Activated CD8-positive, alpha-beta memory T cell treated with anti-CD3 and anti-CD28 coated beads for 36 hours (primary cell): ENCODE measurements around the gene AKAP8. TPM values are rescaled to one million over a fixed set of nuclear protein-coding genes. Genes with fewer than 3 reads are reported as not detected.

ENCODE experiments used
- CTCF ChIA-PET: fragments of 350-600 bp; sonication (Branson Sonifier 250); formaldehyde crosslinking; loops from one replicate; lab custom pipeline; 2021; ENCODE audit warnings: antibody characterized with exemption; lab: Charles Lee
- POLR2A ChIA-PET: fragments of 350-600 bp; sonication (Branson Sonifier 250); formaldehyde crosslinking; loops from one replicate; lab custom pipeline; 2021; ENCODE audit warnings: antibody characterized with exemption; lab: Charles Lee
- total RNA-seq, 2 experiments: library from RNA; stranded (reverse); gene quantifications; one replicate each; pipeline ENCODE4 v1.2.3, GENCODE V29; 2021

AKAP8 gene
- total RNA-seq: 10 to 100 TPM; 48.4 to 51.7 TPM

DNA sequence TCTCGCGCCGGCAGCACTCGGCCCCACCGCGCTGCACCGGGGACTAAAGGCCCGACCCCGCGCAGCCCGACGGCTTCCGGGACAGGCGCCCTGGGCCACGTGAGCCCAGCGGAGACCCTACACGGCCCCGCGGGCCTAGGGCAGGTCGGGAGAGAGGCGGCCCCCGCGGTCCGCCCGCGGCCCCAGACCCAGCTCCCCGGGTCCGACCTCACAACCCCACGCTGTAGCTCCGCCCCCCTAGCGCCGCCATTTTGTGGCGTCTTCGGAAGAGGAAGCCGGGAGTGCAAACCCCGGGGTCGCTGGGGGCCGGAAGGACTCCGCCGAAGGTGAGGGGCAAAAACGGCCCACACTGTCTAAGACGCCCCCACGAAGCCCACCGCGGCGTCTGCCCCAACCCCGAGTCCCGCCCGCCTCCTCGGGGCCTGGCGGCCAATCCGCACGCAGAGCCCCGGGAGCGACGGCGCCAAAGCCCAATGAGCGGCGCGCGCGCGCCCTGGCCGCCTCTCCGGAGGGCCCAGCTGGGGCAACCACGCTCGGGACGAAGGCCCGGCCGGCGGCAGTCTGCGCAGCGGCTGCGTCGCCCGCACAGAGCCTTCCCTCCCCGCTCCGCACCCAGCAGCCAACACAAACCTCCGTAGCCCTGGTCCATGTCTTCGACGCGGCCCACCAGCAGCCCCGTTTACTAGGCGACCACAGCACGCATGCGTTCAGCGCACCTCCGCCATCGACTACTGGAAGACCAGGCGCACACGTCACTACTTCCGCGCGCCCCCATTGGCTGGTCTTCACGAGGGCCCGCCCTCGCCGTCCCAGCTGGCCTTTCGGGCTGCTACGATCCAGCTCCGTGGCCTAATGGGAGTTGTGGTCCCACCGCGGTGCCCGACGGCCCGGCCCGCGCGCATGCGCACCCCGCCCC lies at the start of gene AKAP8:
AKAP8 (minus strand) TSS at position 705 of the 916 bp plus-strand sequence; CDS start at position 649, 56 bp downstream.
- ChIA-PET POLR2A (interaction anchor here (0.5 to 2.9 kb wide), 16 partner anchors 9 to 177 kb away, joined by 3 to 20 read pairs (median 5); partner anchors contain the start of genes AKAP8L and BRD4), CTCF (interaction anchor here (0.8 to 2.3 kb wide), 9 partner anchors 20 to 255 kb away, joined by 3 to 11 read pairs (median 4); partner anchors contain the start of genes AKAP8L and BRD4)

DNA sequence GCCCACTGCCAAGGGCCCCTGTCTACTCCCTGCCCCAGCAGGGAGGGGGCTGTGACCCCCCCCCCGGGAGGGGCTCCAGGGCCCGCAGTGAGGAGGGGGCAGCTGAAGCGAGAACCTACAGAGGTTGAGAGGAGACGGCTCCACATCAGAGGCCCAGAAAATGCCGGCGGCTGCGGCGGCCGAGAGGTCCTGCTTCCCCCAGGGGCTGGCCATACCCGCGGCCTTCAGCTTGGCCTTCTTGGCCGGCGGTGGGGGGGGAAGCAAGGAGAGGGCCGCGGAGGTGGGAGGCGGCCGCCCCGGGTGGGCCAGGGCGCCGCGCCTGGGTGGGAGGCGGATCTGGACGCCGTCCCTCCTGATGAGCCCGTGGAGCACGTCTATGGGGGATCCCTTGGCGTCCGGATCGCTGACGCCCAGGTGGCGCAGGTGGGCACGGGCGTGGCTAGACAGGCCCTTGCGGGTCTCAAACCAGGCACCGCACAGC lies 48.4 kb upstream of the AKAP8 start:
- CTCF ChIA-PET: interaction anchor here (2.2 kb wide), 1 partner anchor 128 kb away, joined by 5 read pairs; no protein-coding TSS in a partner anchor

DNA sequence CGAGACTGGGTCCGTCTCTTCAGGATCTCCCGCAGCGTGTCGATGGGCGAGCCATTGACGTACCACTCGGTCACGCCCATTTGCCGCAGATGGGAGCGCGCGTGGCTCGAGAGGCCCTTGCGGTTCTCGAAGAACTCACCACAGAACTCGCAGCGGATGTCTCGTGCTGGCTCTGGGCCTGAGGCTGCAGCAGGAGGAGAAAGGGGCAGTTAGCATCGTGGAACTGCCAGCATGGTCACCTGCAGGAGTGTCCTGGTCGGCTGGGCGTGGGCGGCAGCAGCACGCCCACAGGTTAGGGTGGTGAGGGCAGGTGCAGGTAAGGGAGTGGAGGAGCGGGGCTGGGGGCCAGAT lies 47.7 kb upstream of the AKAP8 start:
- POLR2A ChIA-PET: no interaction called here
- CTCF ChIA-PET: interaction anchor here (2.2 kb wide), 1 partner anchor 128 kb away, joined by 5 read pairs; no protein-coding TSS in a partner anchor

More for the DNA sequence above, 48.4 kb upstream of the AKAP8 start:
- POLR2A ChIA-PET: no interaction called here

DNA sequence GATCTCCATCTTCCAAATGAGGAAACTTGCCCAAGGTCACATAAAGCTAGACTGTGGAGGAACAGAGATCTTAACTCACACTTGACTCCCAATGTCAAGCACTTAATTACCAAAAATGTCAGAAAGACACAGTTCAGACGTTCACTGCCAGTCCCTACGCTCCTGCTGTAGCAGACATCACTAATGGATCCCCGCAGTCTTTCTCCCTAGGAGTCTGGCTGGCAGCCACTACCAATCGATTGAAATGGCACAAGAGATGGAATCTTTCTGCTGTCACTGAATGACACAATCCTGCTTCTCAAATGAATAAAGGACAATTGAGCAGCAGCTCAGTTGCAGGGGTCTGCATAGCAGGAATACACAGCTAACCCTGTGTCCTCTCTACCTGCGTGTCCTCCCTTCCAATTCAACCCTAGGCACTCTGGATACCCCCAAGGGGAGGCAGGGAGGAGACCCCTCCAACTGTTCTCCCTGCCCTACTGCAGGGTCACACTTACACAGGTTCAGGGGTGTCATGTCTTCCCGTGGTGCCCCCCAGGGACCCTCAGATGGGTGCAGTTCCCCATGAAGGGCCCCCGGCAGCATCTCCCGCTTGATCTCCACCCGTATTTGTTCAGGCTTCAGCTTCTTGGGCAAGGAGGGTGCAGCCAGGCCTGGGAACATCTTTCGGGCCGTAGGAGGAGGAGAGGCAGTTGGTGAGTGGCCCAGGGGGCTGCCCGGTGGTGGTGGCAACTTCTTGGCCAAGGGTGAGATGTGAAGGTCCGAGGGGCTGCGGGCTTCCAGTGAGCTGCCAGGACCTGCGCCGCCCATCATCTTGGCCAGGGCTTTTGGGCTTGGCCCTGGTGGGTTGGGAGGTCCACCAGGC lies 47.1 kb upstream of the AKAP8 start:
- POLR2A ChIA-PET: no interaction called here
- CTCF ChIA-PET: interaction anchor here (1.7 to 2.2 kb wide), 2 partner anchors 41 to 129 kb away, joined by 3 to 5 read pairs; no protein-coding TSS in a partner anchor

DNA sequence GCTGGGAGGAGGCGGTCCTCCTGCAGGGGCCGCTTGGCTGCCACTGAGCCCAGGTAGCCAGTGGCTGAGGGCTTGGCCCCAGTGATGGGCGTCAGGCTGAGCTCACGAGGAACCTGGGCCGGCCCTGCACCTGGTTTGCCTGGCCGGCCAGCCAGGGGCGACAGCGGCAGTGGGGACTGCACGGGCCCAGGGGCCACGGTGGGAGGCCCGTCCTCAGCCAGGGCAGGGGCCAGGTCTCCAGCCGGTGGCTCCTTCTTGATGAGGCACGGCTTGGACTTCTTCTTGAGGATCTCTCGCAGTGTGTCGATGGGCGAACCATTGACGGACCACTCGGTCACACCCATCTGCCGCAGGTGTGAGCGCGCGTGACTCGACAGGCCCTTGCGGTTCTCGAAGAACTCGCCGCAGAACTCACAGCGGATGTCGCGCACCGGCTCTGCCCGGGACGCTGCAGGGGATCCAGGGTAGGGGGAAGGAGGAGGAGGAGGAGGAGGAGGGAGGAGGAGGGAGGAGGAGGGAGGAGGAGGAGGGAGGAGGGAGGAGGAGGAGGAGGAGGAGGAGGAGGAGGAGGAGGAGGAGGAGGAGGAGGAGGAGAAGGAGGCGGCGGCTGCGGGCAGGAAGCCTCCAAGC lies 45.8 kb upstream of the AKAP8 start:
- ChIA-PET POLR2A (no interaction called here), CTCF (interaction anchor here (1.7 kb wide), 1 partner anchor 42 kb away, joined by 3 read pairs; no protein-coding TSS in a partner anchor)

DNA sequence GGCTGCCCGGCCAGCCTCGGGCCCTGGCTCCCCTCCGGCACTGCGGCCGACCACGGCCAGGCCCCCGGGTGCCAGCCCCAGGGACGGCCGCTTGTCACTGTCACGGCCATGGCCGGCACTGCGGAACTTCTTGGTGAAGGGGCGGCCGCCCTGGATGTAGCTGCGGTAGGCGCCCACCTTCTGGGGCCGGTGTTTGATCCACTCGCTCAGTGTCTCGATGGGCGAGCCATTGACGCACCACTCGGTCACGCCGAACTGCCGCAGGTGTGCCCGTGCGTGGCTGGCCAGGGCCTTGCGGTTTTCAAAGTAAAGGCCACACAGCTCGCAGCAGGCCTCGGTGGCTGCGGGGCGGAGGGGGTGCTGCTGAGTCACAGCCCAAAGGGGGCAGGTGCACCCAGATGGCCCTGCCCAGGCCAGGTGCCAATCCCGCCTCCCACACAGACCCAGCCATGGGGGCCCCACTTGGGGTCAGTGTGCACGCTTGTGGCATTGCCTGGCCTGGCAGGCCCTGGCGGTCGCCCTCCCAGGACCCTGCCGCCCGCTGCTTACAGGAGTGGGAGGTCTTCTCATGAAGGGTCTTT lies 45.2 kb upstream of the AKAP8 start:
- CTCF ChIA-PET: interaction anchor here (1.7 kb wide), 1 partner anchor 43 kb away, joined by 3 read pairs; no protein-coding TSS in a partner anchor
- POLR2A ChIA-PET: no interaction called here

DNA sequence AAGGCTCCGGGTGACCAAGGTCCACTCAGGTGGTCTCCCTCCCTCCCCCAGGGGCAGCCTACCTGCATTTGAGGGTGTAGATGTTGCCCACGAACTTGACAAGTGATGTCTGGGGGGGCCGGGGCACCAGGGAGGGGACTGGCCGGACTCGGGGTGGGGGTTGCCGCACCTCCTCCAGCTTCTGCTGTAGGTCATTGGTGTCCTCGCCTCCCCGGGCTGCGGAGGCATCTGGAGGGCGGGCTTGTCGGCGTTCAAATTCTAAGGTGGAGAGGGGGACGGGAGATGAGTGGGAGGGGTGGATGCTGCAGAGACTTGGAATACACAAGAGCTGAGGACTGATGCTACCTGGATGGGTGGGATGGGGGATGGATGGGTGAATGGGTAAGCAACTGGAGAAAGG lies 44.5 kb upstream of the AKAP8 start:
- POLR2A ChIA-PET: no interaction called here
- CTCF ChIA-PET: no interaction called here

DNA sequence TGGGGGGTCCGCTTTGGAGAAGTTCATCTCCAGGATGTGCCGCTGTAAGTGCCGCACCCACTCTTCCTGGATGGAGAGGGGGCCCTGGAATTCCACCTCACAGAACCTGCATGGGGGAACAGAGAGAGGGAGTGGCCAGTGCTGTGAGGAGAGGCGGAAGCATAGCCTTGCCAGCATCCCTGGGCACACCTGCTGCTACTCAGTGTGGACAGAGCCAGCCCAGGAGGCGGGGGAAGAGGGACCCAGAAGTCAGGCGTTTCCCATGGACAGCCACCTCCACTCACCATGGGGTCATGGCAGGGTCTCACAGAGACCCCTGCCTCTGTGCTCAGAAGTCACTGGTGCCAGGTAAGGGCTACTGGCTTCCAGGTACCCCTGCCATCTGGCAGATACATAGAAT lies 43.5 kb upstream of the AKAP8 start:
- ChIA-PET POLR2A (no interaction called here), CTCF (no interaction called here)

DNA sequence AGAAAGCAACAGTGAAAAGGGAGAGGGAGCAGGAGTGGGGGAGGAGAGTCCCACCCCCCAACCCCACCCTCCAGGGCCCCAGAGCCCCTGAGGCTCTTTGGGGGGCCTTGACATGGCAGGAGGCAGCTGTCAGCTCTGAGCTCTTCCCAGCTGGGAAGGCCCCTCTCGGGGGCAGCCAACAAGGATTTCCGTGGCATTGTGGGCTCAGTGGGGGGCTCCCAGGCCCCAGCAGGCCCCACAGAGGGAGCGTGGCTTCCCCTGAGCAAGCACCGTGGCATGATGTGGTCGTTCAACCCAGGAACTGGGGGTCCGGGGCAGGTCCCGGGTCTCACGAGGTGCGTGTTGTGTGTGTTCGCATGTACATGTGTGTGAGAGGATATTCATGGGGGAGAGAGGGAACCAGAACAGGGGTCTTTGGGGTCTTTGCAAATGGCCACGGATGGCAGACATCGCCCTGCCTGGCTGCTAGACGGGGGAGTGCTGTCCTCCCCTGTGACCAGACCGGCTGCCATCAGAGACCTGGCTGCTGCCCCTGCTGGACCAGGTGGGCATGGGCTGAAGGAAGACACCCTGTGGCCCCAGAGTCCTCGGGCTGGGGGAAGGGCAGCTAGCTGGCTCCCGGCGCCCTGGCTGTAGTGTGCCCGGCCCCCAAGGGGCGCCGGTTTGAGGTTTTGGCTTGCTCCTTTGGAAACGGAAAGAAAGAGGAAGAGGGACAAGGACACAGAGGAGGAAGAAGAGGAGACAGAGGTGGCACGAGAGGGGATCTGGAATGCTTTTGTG lies 42.9 kb upstream of the AKAP8 start:
- ChIA-PET CTCF (interaction anchor here (7.9 kb wide), 1 partner anchor 133 kb away, joined by 78 read pairs; no protein-coding TSS in a partner anchor), POLR2A (interaction anchor here (4.1 kb wide), 1 partner anchor 10 kb away, joined by 28 read pairs; no protein-coding TSS in a partner anchor)

DNA sequence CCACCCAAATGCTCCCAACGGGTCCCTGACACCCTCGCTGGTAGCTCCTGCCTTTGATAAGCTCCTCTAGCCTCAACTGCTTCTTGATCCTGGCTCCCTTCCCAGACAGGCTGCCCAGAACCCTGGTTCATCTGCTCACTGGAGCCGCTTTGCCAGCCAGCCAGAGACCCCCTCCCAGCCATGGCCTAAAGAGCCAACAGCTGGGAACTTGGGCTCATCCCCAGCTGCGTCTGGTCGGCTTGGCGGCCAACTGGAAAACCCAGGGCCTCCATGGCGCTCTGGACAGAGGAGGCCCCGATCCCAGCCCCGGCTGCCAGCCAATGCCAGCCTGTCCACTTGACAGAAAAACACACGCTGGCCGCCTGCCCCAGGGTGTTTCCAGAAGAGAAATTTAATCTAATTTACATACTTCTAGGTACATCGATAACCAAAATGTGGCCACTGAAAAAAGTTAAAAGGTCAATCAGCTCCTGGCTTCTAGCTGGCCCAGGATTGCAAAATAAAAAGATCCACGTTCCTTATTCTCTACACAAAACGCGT lies 42.2 kb upstream of the AKAP8 start:
- CTCF ChIA-PET: interaction anchor here (7.9 kb wide), 1 partner anchor 134 kb away, joined by 78 read pairs; no protein-coding TSS in a partner anchor
- POLR2A ChIA-PET: interaction anchor here (0.6 to 4.1 kb wide), 3 partner anchors 11 to 266 kb away, joined by 3 to 28 read pairs (median 11); no protein-coding TSS in a partner anchor

DNA sequence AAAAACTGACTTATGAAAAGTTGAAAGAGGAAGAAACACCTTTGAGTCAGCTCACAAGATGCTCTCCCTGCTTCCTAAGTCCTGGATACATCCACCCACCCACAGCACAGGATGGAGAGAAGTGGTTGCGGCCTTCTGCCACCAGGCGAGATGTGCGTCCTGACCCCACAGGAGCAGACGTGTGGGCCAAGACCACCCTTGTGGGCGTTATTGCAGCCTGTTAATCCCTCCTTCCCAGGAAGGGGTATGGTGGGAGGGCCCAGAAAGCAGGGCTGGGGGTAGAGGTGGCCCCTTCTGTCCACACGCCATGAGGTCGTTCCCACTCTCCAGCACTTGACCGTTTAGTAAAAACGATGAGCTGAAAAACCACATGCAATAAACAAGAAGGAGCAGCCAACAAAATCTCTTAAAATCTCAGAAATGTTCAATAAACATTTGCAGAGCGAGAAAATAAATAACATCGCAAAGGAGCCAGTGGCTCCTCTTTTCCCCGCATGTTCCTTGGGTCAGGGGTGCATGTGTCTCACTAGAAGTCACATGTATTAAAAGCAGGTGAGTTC lies 41.6 kb upstream of the AKAP8 start:
- POLR2A ChIA-PET: interaction anchor here (0.6 to 4.1 kb wide), 4 partner anchors 11 to 266 kb away, joined by 3 to 28 read pairs (median 13); no protein-coding TSS in a partner anchor

DNA sequence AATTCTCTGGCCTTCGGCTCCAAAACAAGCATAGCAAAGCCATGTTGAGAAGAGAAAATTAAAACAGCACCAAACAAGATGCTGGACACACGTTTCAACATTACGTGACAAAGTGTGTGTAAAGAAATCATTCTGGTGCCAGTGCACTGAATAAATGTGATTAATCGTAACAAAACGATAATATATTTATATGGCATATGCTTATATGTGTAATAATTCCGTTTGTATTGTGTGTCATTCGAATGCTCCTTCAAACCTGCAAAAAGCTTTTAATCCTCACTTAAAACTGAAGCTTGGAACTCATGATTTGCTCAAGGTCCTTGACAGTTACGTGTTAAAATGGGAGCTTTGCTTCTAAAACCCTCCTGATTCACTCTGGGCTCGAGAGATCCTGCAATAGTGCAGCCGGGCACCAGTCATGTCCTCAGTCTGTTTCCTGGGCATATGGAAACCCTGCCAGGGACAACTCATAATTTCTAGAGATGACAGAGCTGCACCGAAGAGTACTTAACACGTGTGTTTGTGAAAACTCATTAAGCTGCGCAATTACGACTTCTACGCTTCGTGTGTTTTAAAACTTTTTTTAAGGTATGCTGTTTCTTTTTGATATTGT lies 39.9 kb upstream of the AKAP8 start:
- CTCF ChIA-PET: interaction anchor here (0.6 to 7.9 kb wide), 25 partner anchors 10 to 1728 kb away, joined by 3 to 78 read pairs (median 6); partner anchors contain the start of genes AKAP8, BRD4 and RASAL3
- POLR2A ChIA-PET: interaction anchor here (0.6 to 4.1 kb wide), 13 partner anchors 10 to 136 kb away, joined by 3 to 28 read pairs (median 5); partner anchors contain the start of gene AKAP8

More for the DNA sequence above, 41.6 kb upstream of the AKAP8 start:
- CTCF ChIA-PET: interaction anchor here (1.0 to 7.9 kb wide), 3 partner anchors 9 to 134 kb away, joined by 3 to 78 read pairs (median 19); no protein-coding TSS in a partner anchor

DNA sequence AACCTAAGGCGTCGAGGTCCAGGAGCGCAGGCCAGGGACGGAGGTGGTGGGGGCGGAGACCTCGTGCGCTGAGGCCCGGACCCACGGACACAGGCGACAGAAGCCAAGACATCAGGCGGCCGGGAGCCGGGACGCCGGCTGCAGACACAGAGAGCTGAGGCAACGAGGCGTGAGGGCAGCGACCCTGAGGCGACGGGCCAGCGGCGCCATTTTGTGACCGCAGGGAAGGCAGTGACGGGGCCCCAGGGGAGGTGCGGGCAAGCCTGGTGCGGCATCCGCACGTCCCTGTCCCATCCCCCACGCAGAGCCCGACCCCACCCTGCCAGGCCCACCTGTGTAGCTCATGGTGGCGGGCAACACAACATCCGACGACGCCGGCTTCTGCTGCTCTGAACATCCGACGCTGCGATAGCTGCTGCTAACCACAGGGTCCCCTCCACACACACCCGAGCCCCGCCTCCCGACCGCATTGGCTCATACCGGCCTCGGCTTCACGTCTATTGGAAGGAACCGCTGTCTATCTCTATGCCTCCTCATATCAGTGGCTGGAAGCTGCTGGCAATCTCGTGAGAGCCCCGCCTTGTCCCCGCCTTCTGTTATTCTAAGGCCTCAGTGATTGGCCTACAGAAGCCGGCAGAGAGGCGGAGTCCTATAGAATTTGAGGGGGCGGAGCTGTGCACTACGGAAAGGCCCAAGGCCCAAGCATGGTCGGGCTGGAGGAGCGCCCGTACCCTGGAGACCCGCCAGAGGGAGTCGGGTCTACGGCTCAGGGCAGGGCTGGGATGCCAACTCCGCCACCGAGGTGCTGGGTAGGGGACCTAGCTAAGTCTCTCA lies 39.2 kb upstream of the AKAP8 start, which contains the start of gene AKAP8L:
AKAP8L (minus strand) TSS at position 410 of the 834 bp plus-strand sequence; CDS start at position 345, 65 bp downstream.
- CTCF ChIA-PET: interaction anchor here (0.6 to 7.9 kb wide), 28 partner anchors 9 to 1729 kb away, joined by 3 to 78 read pairs (median 5); partner anchors contain the start of genes AKAP8, BRD4 and RASAL3
- POLR2A ChIA-PET: interaction anchor here (0.6 to 4.1 kb wide), 14 partner anchors 9 to 311 kb away, joined by 3 to 28 read pairs (median 4); partner anchors contain the start of gene AKAP8

DNA sequence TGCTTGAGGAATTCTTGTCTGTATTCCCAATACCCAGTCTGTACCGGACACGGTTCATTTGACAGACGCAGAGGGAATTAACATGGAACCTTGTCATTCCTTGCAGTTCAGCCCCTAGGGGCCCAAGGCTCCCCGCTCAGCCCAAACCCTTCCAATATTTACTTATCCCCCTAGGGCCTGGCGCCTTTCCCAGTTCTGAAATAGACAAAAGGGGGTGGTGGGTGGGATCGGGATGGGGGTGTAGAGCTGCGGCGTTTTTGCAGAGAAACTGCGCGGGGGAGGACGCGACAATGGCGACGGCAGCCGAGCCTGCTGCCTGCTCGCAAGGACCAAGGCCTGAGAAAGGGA lies 38.6 kb upstream of the AKAP8 start:
- CTCF ChIA-PET: interaction anchor here (0.6 to 7.9 kb wide), 15 partner anchors 9 to 1350 kb away, joined by 3 to 78 read pairs (median 9); partner anchors contain the start of genes AKAP8, BRD4 and RASAL3

More for the DNA sequence above, 38.6 kb upstream of the AKAP8 start:
- POLR2A ChIA-PET: interaction anchor here (1.8 to 2.9 kb wide), 3 partner anchors 39 to 137 kb away, joined by 9 to 20 read pairs (median 15); partner anchors contain the start of gene AKAP8
